Activated CD8-positive, alpha-beta memory T cell treated with anti-CD3 and anti-CD28 coated beads for 1 hour (primary cell): ENCODE measurements around the gene KBTBD3.
"Not testable (repeated sequence)": the region's sequence is repeated elsewhere in the genome, so short reads cannot be mapped to it uniquely, and the experiment has no call there.

Experiments
- DNase-seq, 2 donors: peaks; one replicate each; pipeline ENCODE4 v3.0.0-alpha.2; 2020; ENCODE audit warnings: low read depth in 1 of 2; ENCODE audit errors: extremely low read depth in 1 of 2

The KBTBD3 gene

GRCh38 chr11:106061954-106062949, 14.9 kb downstream of the KBTBD3 start:
- DNase-seq: no peak

GRCh38 chr11:106061249-106061784, 15.8 kb downstream of the KBTBD3 start:
- DNase-seq: no peak

DNA sequence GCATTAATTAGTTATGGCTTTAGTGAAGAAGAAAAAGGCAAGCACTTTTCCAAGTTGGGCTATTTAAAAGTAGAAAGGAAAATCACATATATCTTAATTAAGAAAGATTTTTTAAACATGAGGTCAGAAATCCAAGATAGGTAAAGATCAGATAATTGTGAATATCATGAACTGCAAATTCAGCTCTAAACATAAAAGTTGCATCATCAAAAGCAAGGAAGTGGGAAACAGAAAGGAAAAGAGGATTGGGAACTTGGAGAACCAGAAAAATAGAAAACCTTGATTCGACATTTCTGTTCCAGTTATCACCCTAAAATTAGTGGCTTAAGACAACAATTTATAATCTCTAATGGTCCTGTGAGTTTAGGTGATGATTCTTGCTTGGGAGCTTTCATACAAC, 17.5 kb downstream of the KBTBD3 start:
- DNase-seq: no peak

DNA sequence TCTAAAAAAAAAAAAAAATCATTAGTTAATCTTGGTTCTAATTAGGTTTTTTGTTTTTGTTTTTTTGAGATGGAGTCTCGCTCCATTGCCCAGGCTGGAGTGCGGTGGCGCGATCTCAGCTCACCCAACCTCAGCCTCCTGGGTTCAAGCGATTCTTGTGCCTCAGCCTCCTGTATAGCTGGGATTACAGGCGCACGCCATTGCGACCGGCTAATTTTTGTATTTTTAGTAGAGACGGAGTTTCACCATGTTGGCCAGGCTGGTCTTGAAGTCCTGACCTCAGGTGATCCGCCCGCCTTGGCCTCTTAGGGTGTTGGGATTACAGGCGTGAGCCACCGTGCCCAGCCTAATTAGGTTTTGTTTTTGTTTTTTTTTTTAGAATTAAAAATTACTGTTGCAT, 18.8 kb downstream of the KBTBD3 start:
- DNase-seq: not testable (repeated sequence)

- no peak for DNase-seq
These were observed 26.0 kb downstream of the KBTBD3 start for GRCh38 chr11:106051103-106051502.

DNA sequence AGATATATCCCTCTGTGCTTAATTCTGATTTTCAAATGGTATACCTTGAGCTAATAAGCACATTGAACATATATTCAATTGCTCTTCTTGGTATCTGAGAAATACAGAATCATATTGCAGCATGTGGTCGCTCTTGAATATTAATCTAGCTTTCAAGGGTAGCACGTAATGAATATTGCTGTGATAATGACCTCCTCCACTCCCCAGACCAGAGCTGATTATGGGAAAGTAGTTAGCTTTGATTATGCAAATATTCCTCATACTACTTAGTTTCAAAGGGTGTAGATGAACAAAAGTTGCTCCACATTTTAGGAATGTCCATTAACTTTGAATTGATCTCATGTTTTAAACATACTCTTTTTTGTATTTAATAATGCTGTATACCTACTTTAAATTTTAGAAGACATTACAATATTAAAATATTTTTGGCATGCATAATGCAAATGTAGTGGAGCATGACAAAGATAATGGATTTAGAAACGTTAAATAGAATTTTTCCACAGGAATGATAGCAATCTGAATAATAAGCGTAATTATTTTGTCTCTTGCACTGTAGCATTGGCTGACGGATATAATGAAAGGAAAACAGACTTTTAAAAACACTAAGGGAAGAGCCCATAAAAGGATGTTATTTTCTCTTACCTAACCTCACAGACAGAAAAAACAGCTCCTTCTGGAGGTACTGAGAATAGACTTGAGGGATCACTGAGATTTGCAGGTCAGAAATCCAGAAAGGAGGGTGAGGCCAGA, 27.2 kb downstream of the KBTBD3 start:
- no peak for DNase-seq

DNA sequence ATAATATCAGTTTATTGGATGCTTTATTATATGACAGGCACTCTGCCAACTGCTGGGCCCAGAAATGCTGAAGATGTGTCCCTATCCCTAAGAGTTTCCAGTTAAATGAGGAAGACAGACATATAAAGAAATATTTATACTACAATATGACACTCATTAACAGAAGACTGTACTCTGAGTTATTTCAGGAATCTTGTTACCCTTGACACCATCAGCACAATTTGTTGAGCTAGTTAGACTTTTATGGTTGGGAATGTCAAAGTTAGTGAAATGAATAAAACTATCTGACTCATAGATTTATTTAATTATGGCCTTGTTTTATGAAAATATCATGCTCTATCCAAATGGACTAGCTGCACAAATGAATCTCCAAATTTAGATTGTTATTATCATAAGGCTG, 29.5 kb downstream of the KBTBD3 start:
- no peak for DNase-seq

DNA sequence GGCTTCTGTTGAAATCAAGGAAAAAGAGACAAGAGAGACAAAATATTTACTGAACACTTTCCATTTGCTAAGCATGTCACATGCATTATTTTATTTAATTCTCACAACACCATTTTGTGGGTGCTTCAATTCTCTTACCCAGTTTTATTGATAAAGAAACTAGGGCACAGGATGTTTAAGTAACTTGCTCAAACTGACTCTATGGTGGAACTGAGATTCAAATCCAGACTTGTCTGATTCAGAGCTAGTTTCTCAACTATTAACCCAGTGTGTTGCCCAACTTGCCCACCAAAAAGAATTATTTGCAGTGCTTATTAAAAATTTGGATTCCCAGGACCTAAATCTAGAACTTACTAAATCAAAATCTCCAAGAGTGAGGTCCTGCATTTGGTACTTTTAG, 33.6 kb downstream of the KBTBD3 start:
- no peak for DNase-seq

- DNase-seq: no peak
These were observed 44.3 kb downstream of the KBTBD3 start for GRCh38 chr11:106032861-106033260.

DNA sequence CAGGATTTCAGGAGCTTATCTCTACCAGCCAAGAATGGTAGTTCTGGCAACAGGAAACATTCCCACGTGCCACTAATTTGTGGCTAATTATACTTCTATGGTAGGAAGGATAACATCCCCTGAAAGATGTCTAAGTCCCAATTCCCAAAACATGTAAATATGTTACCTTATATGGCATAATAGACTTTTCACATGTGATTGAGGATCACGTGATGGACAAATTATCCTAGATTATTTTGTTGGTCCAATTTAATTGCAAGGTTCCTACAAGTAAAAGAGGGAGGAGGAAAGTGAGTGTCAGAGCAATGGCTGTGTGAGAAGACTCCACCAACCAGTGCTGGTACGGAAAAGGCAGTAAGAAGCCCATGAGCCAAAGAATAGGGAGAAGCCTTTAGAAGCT, 45.2 kb downstream of the KBTBD3 start:
- DNase-seq: no peak

GRCh38 chr11:106031202-106031810, 45.8 kb downstream of the KBTBD3 start:
- DNase-seq: no peak

- DNase-seq: no peak
These were observed 46.5 kb downstream of the KBTBD3 start for GRCh38 chr11:106030609-106031008.

DNA sequence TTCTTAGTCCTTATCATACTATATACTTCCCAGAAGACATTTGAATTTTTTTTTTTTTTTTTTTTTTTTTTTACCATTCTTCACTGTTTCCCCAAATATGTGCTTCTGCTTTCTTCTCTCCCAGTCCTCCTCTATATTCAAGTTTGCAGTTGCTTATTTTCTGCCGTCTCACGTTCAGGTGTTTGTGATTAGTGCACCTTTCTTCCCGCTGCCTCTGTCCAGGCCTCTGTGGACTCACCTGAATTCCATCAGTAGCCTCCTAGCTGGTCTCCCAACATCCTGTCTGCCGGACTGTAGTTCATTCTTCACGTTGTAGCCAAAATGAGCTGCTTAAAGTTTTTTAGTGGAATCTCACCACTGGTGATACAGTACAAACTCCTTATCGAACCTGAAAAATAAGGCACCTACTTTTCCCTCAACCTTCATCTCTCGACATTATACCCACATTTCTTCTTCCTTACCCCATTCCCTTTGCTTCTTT, 54.3 kb downstream of the KBTBD3 start:
- DNase-seq: no peak

DNA sequence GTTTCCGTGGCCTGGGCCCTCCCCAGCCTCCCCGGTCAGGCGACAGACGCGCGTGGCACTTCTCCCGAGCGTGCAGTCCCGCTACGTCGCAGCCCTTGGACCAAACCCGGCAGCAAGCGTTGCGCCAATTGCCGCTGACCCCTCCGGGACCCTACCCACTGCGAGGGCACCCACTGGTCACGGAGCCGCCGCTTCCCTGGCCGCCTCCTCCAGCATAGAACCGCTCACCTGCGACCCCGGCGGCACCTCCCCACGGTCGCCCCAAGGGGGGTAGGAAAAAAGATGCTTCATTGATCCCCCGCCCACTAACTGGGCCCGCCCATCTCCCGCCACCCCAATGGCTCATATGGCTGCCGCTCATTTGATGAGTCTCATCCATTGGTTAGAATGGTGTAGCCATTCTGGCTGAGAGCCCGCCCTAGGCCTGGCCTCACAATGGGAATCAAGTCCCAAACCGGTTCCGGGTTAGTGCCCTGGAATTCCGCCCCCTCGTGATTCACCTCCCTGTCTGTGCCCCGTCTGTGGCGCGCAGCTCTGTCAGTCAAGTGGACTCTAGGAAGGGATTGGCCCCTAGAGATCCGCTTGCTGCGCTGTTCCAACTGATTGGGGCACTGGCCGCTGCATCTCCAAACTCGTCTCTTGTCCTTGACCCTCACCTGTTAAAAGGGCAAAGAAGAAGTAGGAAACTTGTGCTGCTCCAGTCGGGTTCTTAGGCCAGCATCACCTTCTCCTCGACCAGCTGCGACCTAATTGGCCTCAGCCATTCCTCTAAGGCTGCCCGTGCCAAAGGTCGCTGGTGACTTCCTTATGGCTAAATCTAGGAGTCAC, 55.0 kb downstream of the KBTBD3 start, which contains the start of gene MSANTD4:
Gene MSANTD4 (minus strand): TSS at position 274 of the 828 bp plus-strand sequence. CDS start 11,323 bp downstream, outside the sequence.
- peak; percentile 85 to 91 for DNase-seq

- no peak for DNase-seq
These were observed 55.8 kb downstream of the KBTBD3 start for GRCh38 chr11:106021181-106021966.

GRCh38 chr11:106017093-106017492, 60.1 kb downstream of the KBTBD3 start:
- DNase-seq: no peak

GRCh38 chr11:106015066-106015465, 62.1 kb downstream of the KBTBD3 start:
- DNase-seq: no peak

DNA sequence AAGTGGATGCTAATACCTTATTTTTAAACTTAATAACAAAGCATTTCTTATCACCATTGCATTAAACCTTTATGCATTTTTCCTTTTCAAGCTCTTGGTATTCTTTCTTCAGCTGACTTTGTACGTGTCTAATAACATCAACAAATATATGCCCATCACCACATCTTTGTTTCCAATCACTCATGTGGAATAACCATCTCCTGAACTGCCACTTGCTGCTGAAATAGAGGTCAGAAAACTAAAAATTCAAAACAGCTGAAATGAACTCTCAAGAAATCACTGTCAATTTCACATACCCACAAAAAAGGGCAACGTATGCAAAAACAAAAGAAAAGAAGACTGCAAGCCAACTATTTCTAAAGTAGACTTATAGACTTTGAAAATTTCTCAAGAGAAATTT, 62.5 kb downstream of the KBTBD3 start:
- no peak for DNase-seq

- no peak for DNase-seq
These were observed 63.1 kb downstream of the KBTBD3 start for GRCh38 chr11:106014035-106014434.
